Subcutaneous abdominal adipose tissue (tissue), 5 donors: ENCODE measurements around the gene LRIG1.

ENCODE experiments used
- H3K27ac ChIP-seq: one replicate; pipeline ENCODE4 v1.7.0; 2013; ENCODE audit warnings: low read depth, mild to moderate bottlenecking, inconsistent platforms, low read length, moderate library complexity
- H3K27me3 ChIP-seq, 5 donors: one replicate each; pipeline ENCODE4 v1.7.0; 2013; ENCODE audit warnings: low read length in 5 of 5, inconsistent platforms in 1 of 5; ENCODE audit not compliant: control insufficient read depth in 5 of 5, insufficient read depth in 4 of 5
- H3K36me3 ChIP-seq, 5 donors: one replicate each; pipeline ENCODE4 v1.7.0; 2013; ENCODE audit warnings: low read length in 5 of 5; ENCODE audit not compliant: control insufficient read depth in 5 of 5, insufficient read depth in 5 of 5
- H3K4me1 ChIP-seq, 5 donors: one replicate each; pipeline ENCODE4 v1.7.0; 2013; ENCODE audit warnings: low read length in 5 of 5, mild to moderate bottlenecking in 3 of 5, moderate library complexity in 1 of 5; ENCODE audit not compliant: control insufficient read depth in 5 of 5, insufficient read depth in 5 of 5
- H3K4me3 ChIP-seq, 5 donors: one replicate each; pipeline ENCODE4 v1.7.0; 2013; ENCODE audit warnings: low read length in 5 of 5, low read depth in 1 of 5
- H3K9ac ChIP-seq, 5 donors: one replicate each; pipeline ENCODE4 v1.7.0; 2013; ENCODE audit warnings: low read length in 5 of 5, mild to moderate bottlenecking in 4 of 5, moderate library complexity in 3 of 5
- H3K9me3 ChIP-seq, 5 donors: one replicate each; pipeline ENCODE4 v1.7.0; 2013; ENCODE audit warnings: low read length in 5 of 5; ENCODE audit not compliant: control insufficient read depth in 5 of 5
- donor health status: healthy.
- donor health status: healthy.
- donor health status: healthy.
- donor health status: healthy.
- donor health status: healthy.

Gene LRIG1

DNA sequence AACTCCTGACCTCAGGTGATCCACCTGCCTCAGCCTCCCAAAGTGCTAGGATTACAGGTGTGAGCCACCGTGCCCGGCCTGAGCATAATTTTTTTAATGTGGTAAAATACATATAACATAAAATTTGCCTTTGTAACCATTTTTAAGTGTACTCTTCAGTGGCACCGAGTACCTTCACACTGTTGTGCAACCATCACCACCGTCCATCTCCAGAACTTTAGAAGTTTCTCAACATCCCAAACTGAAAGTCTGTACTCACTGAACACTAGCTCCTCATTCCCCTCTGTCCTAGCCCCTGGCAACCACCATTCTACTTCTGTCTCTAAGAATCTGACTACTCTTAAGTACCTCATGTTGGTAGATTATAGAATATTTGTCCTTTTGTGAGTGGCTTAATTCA, 35.2 kb downstream of the LRIG1 start:
- Histone ChIP-seq H3K27ac (no peak overlapping the region), H3K9me3 (no peaks in the 10 kb centered on the region), H3K4me3 (no peak overlapping the region), H3K27me3 (no peaks in the 10 kb centered on the region), H3K9ac (no peak overlapping the region), H3K4me1 (peaks cover 0 to 44% (median 23%) of the 10 kb centered on the region in 5 donors), H3K36me3 (peaks cover 0 to 14% (median 3%) of the 10 kb centered on the region in 5 donors)

DNA sequence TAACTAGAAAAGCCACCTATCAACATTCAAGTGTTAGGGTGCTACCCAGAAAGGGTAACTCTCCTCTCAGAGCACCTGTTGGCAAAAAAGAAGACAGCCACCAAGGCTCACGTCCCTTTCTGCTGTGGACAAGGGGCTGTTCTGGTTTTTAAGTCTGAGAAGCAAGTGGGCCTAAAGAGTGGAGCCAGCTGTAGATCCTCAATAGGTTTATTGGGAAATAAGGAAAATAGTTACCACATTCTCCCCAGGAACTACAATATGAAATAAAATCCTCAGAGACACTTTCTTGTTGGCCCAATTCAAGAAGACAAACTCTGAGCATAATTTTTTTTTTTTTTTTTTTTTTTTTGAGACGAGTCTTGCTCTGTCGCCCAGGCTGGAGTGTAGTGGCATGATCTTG, 35.8 kb downstream of the LRIG1 start:
- peaks cover 0 to 20% (median 6%) of the 10 kb centered on the region in 5 donors for H3K36me3 ChIP-seq
- peaks cover 0 to 44% (median 23%) of the 10 kb centered on the region in 5 donors for H3K4me1 ChIP-seq
- H3K9me3 ChIP-seq, result no peaks in the 10 kb centered on the region
- H3K9ac ChIP-seq, result peak overlapping the region in 1 of 5 donors; percentile 29
- peak overlapping the region; percentile 77 for H3K27ac ChIP-seq
- no peaks in the 10 kb centered on the region for H3K27me3 ChIP-seq
- no peak overlapping the region for H3K4me3 ChIP-seq

DNA sequence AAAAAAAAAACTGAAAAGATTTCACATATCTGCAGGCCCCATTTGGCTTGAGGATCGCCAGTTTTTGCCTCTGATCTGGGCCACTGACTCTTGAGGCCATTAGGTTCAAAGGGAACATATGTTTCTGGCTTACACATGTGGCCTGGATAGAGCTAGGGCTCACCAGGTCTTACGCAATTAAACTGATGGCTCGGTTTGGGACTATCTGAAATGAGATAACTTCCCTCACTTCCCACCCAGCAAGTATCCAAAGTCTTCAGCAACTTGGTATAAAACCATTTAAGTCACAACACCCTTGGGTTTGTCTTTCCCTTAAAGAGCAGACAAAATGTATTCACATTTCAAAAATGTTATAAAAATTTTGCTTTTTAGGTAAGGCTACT, 36.3 kb downstream of the LRIG1 start:
- Histone ChIP-seq H3K9me3 (no peaks in the 10 kb centered on the region), H3K27ac (peak overlapping the region; percentile 77), H3K4me1 (peaks cover 0 to 44% (median 23%) of the 10 kb centered on the region in 5 donors), H3K4me3 (no peak overlapping the region), H3K9ac (peak overlapping the region in 1 of 5 donors; percentile 29), H3K27me3 (no peaks in the 10 kb centered on the region), H3K36me3 (peaks cover 0 to 25% (median 8%) of the 10 kb centered on the region in 5 donors)

DNA sequence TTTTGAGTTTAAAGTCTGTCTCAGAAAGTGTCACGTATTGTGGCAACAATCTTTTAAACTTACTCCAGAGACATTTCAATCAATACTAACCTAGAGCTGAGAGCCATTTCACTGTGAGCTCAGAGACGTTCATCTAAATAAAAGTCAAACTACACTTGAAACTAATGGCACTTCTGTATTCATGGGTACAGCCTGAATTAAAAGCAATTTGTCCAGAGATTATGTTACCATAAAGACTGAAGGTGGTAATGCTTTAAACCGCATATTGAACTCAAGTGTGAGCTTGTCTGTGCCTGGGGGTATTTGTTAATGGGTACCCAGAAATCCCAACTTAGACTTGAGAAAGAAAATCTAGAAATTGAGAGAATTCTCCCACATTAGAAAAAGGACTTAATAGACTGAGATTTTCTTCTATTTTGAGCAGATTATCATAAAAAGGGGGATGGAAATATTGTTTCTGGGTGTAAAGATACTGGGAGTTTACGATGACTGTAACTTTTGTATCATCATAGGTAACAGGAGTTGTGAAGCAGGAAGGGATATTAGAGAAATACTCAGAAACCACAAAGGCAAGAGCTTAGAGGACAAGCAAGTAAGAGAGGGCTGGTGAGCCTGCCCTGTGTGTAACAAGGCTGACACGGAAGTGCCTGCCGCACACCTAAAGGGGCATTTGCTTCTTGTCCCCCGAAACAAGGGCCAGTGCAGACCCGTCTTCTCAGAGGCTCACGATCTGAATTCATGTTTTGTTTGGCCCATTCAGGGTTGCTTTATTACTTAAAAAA, 36.9 kb downstream of the LRIG1 start:
- peaks cover 0 to 44% (median 23%) of the 10 kb centered on the region in 5 donors for H3K4me1 ChIP-seq

DNA sequence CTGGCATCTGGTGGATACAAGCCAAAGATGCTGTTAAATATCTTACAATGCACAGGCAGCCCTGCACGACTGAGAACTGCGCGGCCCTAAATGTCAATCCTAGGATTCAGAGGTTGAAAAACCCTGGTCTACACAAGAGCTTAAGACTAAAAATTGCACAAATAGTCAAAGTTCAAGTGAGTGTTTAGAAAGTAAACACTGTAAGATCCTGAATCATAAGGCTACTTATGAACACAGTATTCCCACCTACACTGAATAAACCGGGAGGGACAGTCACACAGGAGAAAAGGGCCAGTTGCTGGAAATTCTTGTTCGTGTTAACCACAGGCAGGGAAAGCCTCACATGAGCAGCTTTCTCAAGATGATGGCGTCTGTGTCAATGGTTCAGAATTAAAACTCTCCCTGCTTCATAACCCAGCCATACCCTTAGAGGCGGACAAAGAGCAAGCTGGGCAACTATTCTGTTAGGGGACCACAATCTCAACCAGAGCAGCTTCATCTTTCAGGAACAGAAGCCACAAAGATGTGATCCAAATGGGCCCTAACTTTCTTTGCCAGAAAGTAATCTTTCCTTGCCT, 37.7 kb downstream of the LRIG1 start:
- H3K4me1 ChIP-seq, result peaks cover 0 to 39% (median 19%) of the 10 kb centered on the region in 5 donors
- H3K9ac ChIP-seq, result no peak overlapping the region
- H3K27me3 ChIP-seq, result no peaks in the 10 kb centered on the region
- peak overlapping the region; percentile 77 for H3K27ac ChIP-seq
- H3K36me3 ChIP-seq, result peaks cover 0 to 33% (median 8%) of the 10 kb centered on the region in 5 donors
- H3K4me3 ChIP-seq, result no peak overlapping the region
- no peaks in the 10 kb centered on the region for H3K9me3 ChIP-seq

More for the DNA sequence above, 36.9 kb downstream of the LRIG1 start:
- Histone ChIP-seq H3K9me3 (no peaks in the 10 kb centered on the region), H3K9ac (no peak overlapping the region), H3K4me3 (no peak overlapping the region), H3K36me3 (peaks cover 0 to 30% (median 8%) of the 10 kb centered on the region in 5 donors), H3K27ac (peak overlapping the region; percentile 77), H3K27me3 (no peaks in the 10 kb centered on the region)

DNA sequence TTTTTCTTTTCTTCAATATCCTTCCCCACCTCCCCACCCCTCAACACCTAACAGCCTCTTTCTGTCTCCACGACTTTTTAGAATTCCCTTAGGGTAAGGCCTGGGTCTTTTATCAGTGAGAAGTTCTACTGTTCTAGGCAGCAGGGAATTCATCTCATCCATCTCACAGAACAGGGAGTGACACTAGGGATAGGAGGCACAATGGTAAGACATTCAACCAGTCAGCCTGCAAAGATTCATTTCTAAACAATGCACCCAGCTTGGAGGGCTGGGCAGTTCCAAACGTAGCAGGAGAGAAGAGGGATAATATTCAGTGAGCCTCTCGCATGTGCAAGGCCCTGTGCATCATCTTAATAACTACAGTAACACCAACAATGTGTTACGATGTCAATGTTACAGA, 43.6 kb downstream of the LRIG1 start:
- H3K36me3 ChIP-seq, result peaks cover 0 to 47% (median 14%) of the 10 kb centered on the region in 5 donors
- H3K9ac ChIP-seq, result no peak overlapping the region
- peak overlapping the region; percentile 17 for H3K27ac ChIP-seq
- H3K4me1 ChIP-seq, result peaks cover 13 to 34% (median 29%) of the 10 kb centered on the region in 5 donors
- H3K9me3 ChIP-seq, result no peaks in the 10 kb centered on the region
- no peaks in the 10 kb centered on the region for H3K27me3 ChIP-seq
- no peak overlapping the region for H3K4me3 ChIP-seq

DNA sequence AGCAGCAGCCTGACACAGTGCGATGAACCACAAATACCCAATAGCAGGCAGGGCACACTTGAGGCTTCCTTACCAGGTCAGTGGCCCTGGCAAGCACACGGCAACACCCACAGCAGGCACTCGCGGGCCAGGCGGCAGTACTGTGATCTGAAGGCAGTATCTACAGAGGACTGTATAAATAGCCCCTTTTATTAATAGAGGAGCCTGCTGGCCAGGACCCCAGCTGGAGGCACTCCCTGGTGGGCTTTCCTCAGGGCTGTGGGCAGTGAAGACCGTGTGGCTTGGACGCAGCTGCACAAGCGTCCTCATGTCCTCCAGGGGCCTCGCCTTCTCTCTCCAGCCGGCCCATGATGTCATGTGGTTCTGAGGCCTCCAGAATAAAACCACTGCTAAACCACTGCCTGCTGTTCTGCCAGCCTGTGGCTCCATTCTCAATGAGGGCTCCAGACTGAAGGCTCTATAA, 44.1 kb downstream of the LRIG1 start:
- H3K4me3 ChIP-seq, result no peak overlapping the region
- H3K36me3 ChIP-seq, result peaks cover 0 to 43% (median 14%) of the 10 kb centered on the region in 5 donors
- H3K27ac ChIP-seq, result peak overlapping the region; percentile 17
- H3K9ac ChIP-seq, result no peak overlapping the region
- peaks cover 13 to 39% (median 33%) of the 10 kb centered on the region in 5 donors for H3K4me1 ChIP-seq
- no peaks in the 10 kb centered on the region for H3K27me3 ChIP-seq
- H3K9me3 ChIP-seq, result no peaks in the 10 kb centered on the region

DNA sequence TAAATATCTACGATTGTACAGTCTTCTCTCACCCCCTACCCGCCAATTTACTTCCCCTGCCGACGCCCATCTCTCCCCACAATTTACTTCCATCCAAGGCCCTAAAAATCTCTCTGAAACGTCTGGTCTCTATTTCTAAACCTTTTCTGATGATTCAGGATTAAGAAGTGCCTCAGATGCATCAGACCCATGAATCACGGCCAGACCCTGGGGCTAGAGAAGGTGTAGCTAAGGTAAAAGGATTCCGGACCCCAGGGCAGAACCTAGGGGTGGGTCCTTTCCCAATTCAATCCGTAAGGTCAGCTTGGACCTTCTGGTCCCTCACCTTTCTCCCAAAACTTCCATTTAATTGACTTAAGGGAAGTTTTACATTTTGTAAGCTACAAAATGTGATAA, 46.4 kb downstream of the LRIG1 start:
- Histone ChIP-seq H3K4me1 (peaks cover 24 to 61% (median 56%) of the 10 kb centered on the region in 5 donors), H3K4me3 (no peak overlapping the region), H3K27me3 (no peaks in the 10 kb centered on the region), H3K27ac (peak overlapping the region; percentile 73), H3K36me3 (peaks cover 0 to 21% (median 6%) of the 10 kb centered on the region in 5 donors), H3K9me3 (no peaks in the 10 kb centered on the region), H3K9ac (peak overlapping the region in 1 of 5 donors; percentile 5)

DNA sequence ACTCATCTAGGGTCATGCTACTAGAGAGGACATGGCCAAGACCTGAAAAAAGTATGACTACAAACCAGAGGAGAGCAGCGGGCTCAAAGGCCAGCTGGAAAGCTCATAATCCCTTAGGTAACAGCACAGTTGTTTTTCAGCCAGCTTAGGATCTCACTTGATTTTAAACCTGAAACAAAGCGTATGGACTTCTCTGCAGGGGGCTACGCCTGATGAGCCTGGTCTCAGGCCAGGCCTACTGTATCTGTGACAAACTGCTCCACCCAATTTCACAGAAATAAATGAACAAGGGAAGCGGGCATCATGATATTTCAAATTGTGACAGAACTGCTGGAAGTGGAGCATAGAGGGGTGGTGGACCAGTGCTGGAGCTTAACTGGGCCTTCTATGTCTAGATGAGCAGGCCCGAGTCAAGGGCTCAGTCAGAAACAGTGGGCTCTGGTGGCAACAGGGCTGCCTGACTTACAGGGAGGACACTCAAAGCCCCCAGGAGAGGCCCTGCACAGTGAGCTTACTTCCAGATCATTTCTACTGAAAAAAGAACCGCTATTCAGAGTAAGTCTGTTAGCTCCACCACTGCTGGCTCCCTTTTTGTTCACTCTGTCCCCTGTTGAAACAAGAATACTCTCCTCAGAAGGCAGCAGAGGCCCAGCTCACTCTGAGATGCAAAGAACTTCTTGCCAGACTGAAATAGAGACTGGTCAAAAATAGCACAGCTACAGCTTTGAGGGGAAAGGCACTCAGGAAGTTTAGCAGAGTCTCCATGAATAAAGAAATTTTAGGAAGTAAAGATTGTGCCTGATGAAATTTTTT, 47.0 kb downstream of the LRIG1 start:
- Histone ChIP-seq H3K9ac (peak overlapping the region in 2 of 5 donors; percentile 5 to 10), H3K9me3 (no peaks in the 10 kb centered on the region), H3K4me1 (peaks cover 24 to 65% (median 59%) of the 10 kb centered on the region in 5 donors), H3K4me3 (no peak overlapping the region), H3K27me3 (no peaks in the 10 kb centered on the region), H3K36me3 (peaks cover 0 to 20% (median 6%) of the 10 kb centered on the region in 5 donors), H3K27ac (peak overlapping the region; percentile 73)
